Measurements from ENCODE around the gene GPS2.

The GPS2 gene

GRCh38 chr17:7351665-7352502 lies 36.7 kb upstream of the GPS2 start, which contains the start of gene KCTD11 (continued):
- TF ChIP-seq KLF16 (tag by site-specific recombination; IDR thresholded peaks at IDR 0.05) (peak; percentile 83), ZNF341 (tag by site-specific recombination; IDR thresholded peaks at IDR 0.05; ENCODE audit: low read depth) (no peak), ZEB2 (tag by site-specific recombination; IDR thresholded peaks at IDR 0.05) (peak; percentile 78), ZBTB10 (tag by site-specific recombination; IDR thresholded peaks at IDR 0.05) (no peak; the same call in 1 of the 2 replicates), KLF10 (tag by site-specific recombination; IDR thresholded peaks at IDR 0.05) (peak; percentile 97), ZNF138 (tag by site-specific recombination; IDR thresholded peaks at IDR 0.05; ENCODE audit: borderline replicate concordance) (no peak), ZBTB26 (tag by site-specific recombination; optimal IDR thresholded peaks at IDR 0.05) (peak; percentile 92), ZNF660 (tag by site-specific recombination; IDR thresholded peaks at IDR 0.05) (no peak), ZFP3 (tag by site-specific recombination; IDR thresholded peaks at IDR 0.05; ENCODE audit: low read depth) (no peak), TCF7L2 (IDR thresholded peaks at IDR 0.05; ENCODE audit: borderline replicate concordance, low read depth, low read length) (no peak), ZBTB8A (tag by site-specific recombination; IDR thresholded peaks at IDR 0.05) (no peak; the same call in 1 of the 2 replicates), ZNF645 (tag by site-specific recombination; IDR thresholded peaks at IDR 0.05) (no peak)

DNA sequence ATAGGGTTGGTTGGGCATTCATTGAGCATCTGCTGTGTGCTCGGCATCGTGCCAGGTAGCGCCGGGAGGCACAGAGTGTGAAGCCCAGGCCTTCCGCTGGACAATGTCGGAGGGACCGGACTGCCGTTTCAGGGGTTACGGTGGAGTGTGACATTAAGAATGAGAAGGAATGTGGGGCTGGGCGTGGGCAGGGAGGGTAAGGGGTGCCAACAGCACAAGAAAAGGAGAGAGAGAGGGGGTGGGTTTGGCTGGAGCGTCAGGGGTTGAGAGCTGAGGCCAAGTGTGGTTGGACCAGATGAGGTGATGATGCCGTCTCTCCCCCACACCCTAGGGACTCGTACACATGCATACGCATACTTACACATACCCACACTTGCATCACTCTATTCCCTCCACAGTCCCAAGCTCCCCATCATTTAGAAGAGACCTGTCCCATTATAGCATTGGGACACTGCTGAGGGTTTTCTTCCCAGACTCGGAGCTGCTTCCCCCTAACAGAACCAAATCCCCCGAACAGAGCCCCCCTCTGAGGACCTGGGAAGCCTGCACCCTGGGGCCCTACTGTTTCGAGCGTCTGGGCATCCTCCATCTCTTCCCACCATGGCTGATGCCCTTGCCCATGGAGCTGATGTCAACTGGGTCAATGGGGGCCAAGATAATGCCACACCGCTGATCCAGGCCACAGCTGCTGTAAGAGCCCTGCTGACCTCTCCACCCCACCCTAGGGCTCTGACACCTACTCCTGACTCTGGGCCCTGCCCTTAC lies 33.5 kb upstream of the GPS2 start:
- TF ChIP-seq INSM2 (tag by site-specific recombination; IDR thresholded peaks at IDR 0.05) (peak; percentile 36; the same call in 1 of the 2 replicates), ZNF600 (tag by site-specific recombination; IDR thresholded peaks at IDR 0.05) (peak; percentile 26; the same call in 1 of the 2 replicates), ZNF561 (tag by site-specific recombination; IDR thresholded peaks at IDR 0.05; ENCODE audit: borderline replicate concordance) (no peak)
- TF ChIP-seq, protein P1, sequence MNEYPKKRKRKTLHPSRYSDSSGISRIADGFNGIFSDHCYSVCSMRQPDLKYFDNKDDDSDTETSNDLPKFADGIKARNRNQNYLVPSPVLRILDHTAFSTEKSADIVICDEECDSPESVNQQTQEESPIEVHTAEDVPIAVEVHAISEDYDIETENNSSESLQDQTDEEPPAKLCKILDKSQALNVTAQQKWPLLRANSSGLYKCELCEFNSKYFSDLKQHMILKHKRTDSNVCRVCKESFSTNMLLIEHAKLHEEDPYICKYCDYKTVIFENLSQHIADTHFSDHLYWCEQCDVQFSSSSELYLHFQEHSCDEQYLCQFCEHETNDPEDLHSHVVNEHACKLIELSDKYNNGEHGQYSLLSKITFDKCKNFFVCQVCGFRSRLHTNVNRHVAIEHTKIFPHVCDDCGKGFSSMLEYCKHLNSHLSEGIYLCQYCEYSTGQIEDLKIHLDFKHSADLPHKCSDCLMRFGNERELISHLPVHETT (tag by site-specific recombination; IDR thresholded peaks at IDR 0.05) = peak; percentile 14; the same call in 1 of the 2 replicates
- H3K4me1 ChIP-seq (ENCODE audit: control insufficient read depth, insufficient read depth, low read length) = peaks cover 14% of the 10 kb centered on the region
- no peaks in the 10 kb centered on the region for H3K9me3 ChIP-seq (ENCODE audit: control insufficient read depth, insufficient read depth, low read depth, low read length)
- H3K36me3 ChIP-seq (ENCODE audit: control insufficient read depth in 2 of 2, insufficient read depth in 1 of 2, low read length in 2 of 2) = no peaks in the 10 kb centered on the region
- ChIA-PET CTCF (interaction anchor here (0.6 to 3.4 kb wide), 11 partner anchors 12 to 303 kb away, joined by 3 to 12 read pairs (median 4); partner anchors contain the start of genes GABARAP, NEURL4 and SLC2A4), POLR2A (interaction anchor here (0.6 to 4.4 kb wide), 6 partner anchors 19 to 296 kb away, joined by 3 to 25 read pairs (median 4); partner anchors contain the start of genes NEURL4, TMEM256 and ZBTB4)
- H3K4me3 ChIP-seq (ENCODE audit: low read depth, low read length) = no peak overlapping the region
- H3K27ac ChIP-seq (ENCODE audit: extremely low read depth, low read depth, low read length) = no peak overlapping the region

Data from HEK293 (cell line).